ENCODE results near the gene SF3A1.

The SF3A1 gene

DNA sequence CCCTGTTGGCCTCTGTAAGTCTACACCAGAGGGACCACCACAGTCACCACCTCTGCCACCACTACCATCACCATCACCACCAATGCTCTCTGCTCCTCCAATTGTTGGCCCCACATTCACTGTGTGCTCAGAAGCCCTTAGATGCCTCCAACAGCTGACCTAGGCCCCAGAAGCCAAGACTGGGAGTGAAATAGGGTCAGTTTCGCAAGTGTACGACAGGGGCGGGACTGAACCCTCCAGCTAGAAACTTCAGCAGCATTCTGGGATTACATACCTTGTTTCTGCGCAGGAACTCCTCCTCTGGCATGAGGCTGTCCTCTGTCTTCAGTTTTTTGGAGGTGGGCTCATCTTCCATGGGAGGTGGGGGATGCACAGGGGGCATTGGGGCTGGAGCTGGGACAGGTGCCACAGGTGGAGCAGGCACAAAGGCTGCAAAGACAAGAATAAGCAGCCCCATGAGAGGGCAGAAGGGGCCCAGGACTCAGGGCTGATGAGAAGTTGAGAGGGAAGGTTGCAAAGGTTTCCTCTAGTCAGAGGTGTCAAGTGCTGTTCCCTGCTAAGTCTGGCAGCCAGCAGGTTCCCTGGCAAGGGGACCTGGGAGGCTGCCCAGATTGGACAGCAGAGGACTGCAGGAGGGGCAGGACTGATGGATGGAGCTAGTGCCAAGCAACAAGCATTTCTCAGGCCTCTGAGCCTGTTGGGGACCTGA lies 19.8 kb downstream of the SF3A1 start:
- TF ChIP-seq, protein P1, sequence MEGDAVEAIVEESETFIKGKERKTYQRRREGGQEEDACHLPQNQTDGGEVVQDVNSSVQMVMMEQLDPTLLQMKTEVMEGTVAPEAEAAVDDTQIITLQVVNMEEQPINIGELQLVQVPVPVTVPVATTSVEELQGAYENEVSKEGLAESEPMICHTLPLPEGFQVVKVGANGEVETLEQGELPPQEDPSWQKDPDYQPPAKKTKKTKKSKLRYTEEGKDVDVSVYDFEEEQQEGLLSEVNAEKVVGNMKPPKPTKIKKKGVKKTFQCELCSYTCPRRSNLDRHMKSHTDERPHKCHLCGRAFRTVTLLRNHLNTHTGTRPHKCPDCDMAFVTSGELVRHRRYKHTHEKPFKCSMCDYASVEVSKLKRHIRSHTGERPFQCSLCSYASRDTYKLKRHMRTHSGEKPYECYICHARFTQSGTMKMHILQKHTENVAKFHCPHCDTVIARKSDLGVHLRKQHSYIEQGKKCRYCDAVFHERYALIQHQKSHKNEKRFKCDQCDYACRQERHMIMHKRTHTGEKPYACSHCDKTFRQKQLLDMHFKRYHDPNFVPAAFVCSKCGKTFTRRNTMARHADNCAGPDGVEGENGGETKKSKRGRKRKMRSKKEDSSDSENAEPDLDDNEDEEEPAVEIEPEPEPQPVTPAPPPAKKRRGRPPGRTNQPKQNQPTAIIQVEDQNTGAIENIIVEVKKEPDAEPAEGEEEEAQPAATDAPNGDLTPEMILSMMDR (IDR thresholded peaks at IDR 0.05; ENCODE audit: poor library complexity, severe bottlenecking), result no peak
- no peak overlapping the region for H3K27ac ChIP-seq (ENCODE audit: poor library complexity, severe bottlenecking)
- peaks cover 96% of the 10 kb centered on the region for H3K36me3 ChIP-seq (ENCODE audit: low read depth)
- DNase-seq (ENCODE audit: low spot score) (no peak), ATAC-seq (ENCODE audit: low read depth) (no peak)
- no peak overlapping the region for H3K4me3 ChIP-seq (ENCODE audit: severe bottlenecking)
- no peaks in the 10 kb centered on the region for H3K4me1 ChIP-seq (ENCODE audit: insufficient read depth, poor library complexity, severe bottlenecking)
- no peaks in the 10 kb centered on the region for H3K9me3 ChIP-seq (ENCODE audit: severe bottlenecking)
- no peaks in the 10 kb centered on the region for H3K27me3 ChIP-seq (ENCODE audit: insufficient read depth, poor library complexity, severe bottlenecking)

DNA sequence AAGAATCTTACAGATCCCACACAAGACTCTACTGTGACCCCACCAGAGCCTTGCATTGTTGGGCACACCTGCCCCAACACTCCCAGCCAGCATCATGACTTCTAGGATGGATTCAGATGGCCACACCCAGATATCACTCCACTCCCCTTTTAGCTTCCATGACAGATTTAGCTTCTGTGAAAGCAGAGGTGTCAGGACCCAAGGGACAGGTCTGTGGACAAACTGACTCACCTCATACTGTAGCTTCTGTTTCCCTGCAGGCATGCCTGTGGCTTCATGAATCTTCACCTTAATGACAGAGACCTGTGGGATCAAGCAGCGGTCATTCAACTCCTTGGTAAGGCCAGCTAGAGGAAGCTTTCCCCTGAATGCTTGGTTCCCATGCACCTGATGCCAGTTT lies 21.5 kb downstream of the SF3A1 start:
- H3K4me3 ChIP-seq (ENCODE audit: severe bottlenecking), result no peak overlapping the region
- TF ChIP-seq, protein P1 (IDR thresholded peaks at IDR 0.05; ENCODE audit: poor library complexity, severe bottlenecking), result no peak
- DNase-seq (ENCODE audit: low spot score) (no peak), ATAC-seq (ENCODE audit: low read depth) (no peak)
- H3K9me3 ChIP-seq (ENCODE audit: severe bottlenecking), result no peaks in the 10 kb centered on the region
- no peaks in the 10 kb centered on the region for H3K4me1 ChIP-seq (ENCODE audit: insufficient read depth, poor library complexity, severe bottlenecking)
- H3K27ac ChIP-seq (ENCODE audit: poor library complexity, severe bottlenecking), result no peak overlapping the region
- H3K36me3 ChIP-seq (ENCODE audit: low read depth), result peaks cover 85% of the 10 kb centered on the region
- no peaks in the 10 kb centered on the region for H3K27me3 ChIP-seq (ENCODE audit: insufficient read depth, poor library complexity, severe bottlenecking)

DNA sequence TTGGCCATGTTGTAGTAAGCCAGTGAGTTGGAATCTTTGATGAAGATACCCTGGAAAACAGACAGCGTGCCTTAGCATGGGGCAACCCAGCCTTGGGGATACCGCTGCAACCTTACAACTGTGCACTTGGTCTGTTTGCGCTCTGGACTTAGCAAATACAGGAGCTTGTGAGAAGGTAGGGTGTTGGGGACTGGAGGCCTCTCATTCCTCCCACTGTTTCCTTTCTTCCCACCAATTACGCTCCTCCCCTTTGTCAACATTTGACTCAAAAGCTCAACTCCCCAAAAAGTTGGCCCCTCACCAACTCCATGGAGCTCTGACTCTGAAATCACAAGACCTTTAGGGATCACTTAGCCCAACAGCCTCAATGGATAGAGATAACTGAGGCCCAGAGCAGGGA lies 22.0 kb downstream of the SF3A1 start:
- H3K36me3 ChIP-seq (ENCODE audit: low read depth), result peaks cover 79% of the 10 kb centered on the region
- no peaks in the 10 kb centered on the region for H3K27me3 ChIP-seq (ENCODE audit: insufficient read depth, poor library complexity, severe bottlenecking)
- ATAC-seq (ENCODE audit: low read depth) (no peak), DNase-seq (ENCODE audit: low spot score) (no peak)
- no peaks in the 10 kb centered on the region for H3K9me3 ChIP-seq (ENCODE audit: severe bottlenecking)
- H3K4me3 ChIP-seq (ENCODE audit: severe bottlenecking), result no peak overlapping the region
- TF ChIP-seq, protein P1 (IDR thresholded peaks at IDR 0.05; ENCODE audit: poor library complexity, severe bottlenecking), result no peak
- H3K27ac ChIP-seq (ENCODE audit: poor library complexity, severe bottlenecking), result no peak overlapping the region
- H3K4me1 ChIP-seq (ENCODE audit: insufficient read depth, poor library complexity, severe bottlenecking), result no peaks in the 10 kb centered on the region

DNA sequence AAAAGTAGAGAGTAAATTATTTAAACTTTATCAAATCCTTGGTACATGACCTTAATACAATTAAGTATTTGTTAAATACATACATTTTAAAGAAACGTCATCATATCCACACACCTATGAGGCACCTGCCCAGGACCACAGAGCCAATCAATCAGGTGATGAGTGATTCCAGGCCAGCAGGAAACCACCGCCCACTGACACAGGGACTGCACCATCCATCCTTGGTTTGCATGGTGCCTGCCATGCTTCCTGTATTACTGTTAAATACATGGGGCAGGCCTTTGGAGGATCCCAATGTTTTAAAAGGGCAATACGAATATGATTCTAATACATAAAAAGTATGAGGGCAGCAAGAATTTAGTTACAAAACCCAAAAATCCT lies 23.0 kb downstream of the SF3A1 start:
- no peak overlapping the region for H3K27ac ChIP-seq (ENCODE audit: poor library complexity, severe bottlenecking)
- no peaks in the 10 kb centered on the region for H3K9me3 ChIP-seq (ENCODE audit: severe bottlenecking)
- TF ChIP-seq, protein P1 (IDR thresholded peaks at IDR 0.05; ENCODE audit: poor library complexity, severe bottlenecking), result no peak
- H3K4me3 ChIP-seq (ENCODE audit: severe bottlenecking), result no peak overlapping the region
- DNase-seq (ENCODE audit: low spot score), result no peak
- H3K36me3 ChIP-seq (ENCODE audit: low read depth), result peaks cover 69% of the 10 kb centered on the region
- no peaks in the 10 kb centered on the region for H3K4me1 ChIP-seq (ENCODE audit: insufficient read depth, poor library complexity, severe bottlenecking)
- no peaks in the 10 kb centered on the region for H3K27me3 ChIP-seq (ENCODE audit: insufficient read depth, poor library complexity, severe bottlenecking)
- ATAC-seq (ENCODE audit: low read depth), result no peak

DNA sequence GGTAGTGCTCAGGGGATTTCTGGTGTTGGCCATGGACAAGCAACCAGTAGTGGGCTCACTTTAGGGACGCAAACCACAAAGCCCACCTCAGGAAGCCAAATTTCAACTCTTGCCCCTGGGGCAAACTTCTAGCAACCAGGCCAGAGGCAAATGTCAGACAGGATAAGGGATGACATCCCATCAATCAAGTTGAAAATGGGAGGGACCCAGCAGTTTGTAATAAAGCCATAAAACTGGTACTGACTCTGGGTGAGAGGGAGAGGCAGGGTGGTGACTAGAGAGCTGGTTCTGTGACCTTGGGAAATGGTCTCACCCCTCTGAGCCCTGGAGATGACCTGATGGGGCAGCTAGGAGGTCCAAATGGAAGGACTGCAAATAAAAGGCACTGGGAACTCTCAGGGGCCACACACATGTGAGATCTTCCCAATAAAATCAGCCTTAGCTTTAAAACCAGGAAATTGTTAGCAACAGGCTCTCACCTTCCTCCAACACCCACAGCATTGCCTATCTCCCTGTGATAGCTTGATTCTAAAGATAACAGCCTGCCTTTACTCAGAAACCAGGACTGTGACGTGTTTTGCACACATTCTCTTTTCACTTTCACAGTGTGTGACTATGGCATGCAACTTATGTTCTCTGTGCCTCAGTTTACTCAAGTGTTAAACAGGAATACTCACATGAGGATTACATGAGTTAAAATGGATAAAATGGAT lies 23.5 kb downstream of the SF3A1 start:
- TF ChIP-seq, protein P1 (IDR thresholded peaks at IDR 0.05; ENCODE audit: poor library complexity, severe bottlenecking), result no peak
- no peak for DNase-seq (ENCODE audit: low spot score)
- H3K27ac ChIP-seq (ENCODE audit: poor library complexity, severe bottlenecking), result no peak overlapping the region
- no peak overlapping the region for H3K4me3 ChIP-seq (ENCODE audit: severe bottlenecking)
- no peaks in the 10 kb centered on the region for H3K9me3 ChIP-seq (ENCODE audit: severe bottlenecking)
- H3K4me1 ChIP-seq (ENCODE audit: insufficient read depth, poor library complexity, severe bottlenecking), result no peaks in the 10 kb centered on the region
- ATAC-seq (ENCODE audit: low read depth), result no peak
- peaks cover 64% of the 10 kb centered on the region for H3K36me3 ChIP-seq (ENCODE audit: low read depth)
- H3K27me3 ChIP-seq (ENCODE audit: insufficient read depth, poor library complexity, severe bottlenecking), result no peaks in the 10 kb centered on the region
